ENCODE results near the gene OR51A4. TPM values are rescaled to one million over a fixed set of nuclear protein-coding genes. Genes with fewer than 3 reads are reported as not detected.
"Not testable (repeated sequence)": the region's sequence is repeated elsewhere in the genome, so short reads cannot be mapped to it uniquely, and the experiment has no call there.

OR51A4 gene
- total RNA-seq, 4 donors from 2014 or later: not detected

DNA sequence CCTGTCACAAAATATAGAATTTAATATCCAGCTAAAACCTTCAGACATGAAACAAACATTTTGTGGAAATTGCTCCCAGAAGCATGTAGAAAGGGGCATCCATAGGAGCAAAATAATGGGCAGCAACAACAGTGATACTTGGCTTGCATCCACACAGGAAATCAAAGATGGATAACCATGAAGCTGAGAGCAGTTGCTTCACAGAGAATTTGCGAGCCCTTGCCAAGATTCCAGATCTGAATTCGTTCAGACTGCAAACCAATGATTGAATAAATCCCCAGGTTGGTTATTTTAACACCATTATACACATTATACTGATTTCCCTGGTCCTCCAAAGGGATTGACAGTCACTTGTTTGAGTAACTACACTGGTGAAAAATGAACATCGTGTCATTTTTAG lies 31.6 kb upstream of the OR51A4 start:
- no peaks in the 10 kb centered on the region for H3K36me3 ChIP-seq
- DNase-seq (ENCODE audit: low spot score in 2 of 2): no peak
- WGBS: 46% methylated on average over 3 of the region's 3 CpGs
- H3K9me3 ChIP-seq: no peaks in the 10 kb centered on the region
- no peak overlapping the region for H3K4me3 ChIP-seq
- no peaks in the 10 kb centered on the region for H3K4me1 ChIP-seq
- TF ChIP-seq POLR2AphosphoS5 (IDR thresholded peaks at IDR 0.05): no peak
- no peak for TF ChIP-seq POLR2A (IDR thresholded peaks at IDR 0.05)
- TF ChIP-seq, protein P1, sequence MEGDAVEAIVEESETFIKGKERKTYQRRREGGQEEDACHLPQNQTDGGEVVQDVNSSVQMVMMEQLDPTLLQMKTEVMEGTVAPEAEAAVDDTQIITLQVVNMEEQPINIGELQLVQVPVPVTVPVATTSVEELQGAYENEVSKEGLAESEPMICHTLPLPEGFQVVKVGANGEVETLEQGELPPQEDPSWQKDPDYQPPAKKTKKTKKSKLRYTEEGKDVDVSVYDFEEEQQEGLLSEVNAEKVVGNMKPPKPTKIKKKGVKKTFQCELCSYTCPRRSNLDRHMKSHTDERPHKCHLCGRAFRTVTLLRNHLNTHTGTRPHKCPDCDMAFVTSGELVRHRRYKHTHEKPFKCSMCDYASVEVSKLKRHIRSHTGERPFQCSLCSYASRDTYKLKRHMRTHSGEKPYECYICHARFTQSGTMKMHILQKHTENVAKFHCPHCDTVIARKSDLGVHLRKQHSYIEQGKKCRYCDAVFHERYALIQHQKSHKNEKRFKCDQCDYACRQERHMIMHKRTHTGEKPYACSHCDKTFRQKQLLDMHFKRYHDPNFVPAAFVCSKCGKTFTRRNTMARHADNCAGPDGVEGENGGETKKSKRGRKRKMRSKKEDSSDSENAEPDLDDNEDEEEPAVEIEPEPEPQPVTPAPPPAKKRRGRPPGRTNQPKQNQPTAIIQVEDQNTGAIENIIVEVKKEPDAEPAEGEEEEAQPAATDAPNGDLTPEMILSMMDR (IDR thresholded peaks at IDR 0.05): no peak
- no peak for TF ChIP-seq EP300 (IDR thresholded peaks at IDR 0.05)
- no peaks in the 10 kb centered on the region for H3K27me3 ChIP-seq
- H3K27ac ChIP-seq: no peak overlapping the region

DNA sequence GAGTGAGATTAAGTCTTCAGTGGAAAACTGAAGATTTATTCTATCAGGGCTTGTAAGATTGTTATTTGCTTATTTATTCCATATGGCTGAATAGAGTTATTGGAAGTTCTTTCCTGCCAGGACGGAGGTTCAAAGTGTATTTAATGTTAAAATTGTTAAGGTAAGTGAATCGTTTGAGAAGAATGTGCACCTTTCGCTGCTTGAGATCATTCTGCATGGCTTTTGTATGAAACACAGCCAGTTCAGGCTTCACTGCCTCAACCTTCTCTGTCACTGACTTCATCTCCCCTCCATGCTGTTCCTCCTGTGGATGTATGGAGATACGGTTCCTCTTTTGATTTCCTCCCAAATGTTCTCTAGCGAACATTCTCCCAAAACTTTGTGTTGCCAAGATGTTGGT lies 28.0 kb upstream of the OR51A4 start:
- 78% methylated on average over 5 of the region's 5 CpGs for WGBS
- no peaks in the 10 kb centered on the region for H3K27me3 ChIP-seq
- TF ChIP-seq EP300 (IDR thresholded peaks at IDR 0.05) (no peak), POLR2A (IDR thresholded peaks at IDR 0.05) (no peak), POLR2AphosphoS5 (IDR thresholded peaks at IDR 0.05) (no peak)
- TF ChIP-seq, protein P1 (IDR thresholded peaks at IDR 0.05): no peak
- H3K9me3 ChIP-seq: no peaks in the 10 kb centered on the region
- no peak overlapping the region for H3K4me3 ChIP-seq
- no peak for DNase-seq (ENCODE audit: low spot score in 2 of 2)
- H3K27ac ChIP-seq: no peak overlapping the region
- H3K4me1 ChIP-seq: no peaks in the 10 kb centered on the region
- no peaks in the 10 kb centered on the region for H3K36me3 ChIP-seq

DNA sequence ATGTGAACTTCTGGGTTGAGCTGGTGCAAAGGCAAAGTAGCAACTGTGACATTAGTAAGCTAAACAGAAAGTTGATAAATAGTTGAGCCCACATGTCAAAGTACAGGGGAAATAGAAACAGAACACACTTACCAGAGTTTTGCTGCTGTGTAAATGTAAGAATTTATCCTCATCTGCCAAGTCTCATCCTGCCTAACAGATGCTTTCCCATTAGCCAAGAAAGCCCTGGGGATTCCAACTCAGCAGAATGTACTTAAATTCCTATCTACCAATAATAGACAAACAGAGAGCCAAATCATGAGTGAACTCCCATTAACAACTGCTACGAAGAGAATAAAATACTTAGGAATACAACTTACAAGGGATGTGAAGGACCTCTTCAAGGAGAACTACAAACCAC lies 15.4 kb upstream of the OR51A4 start:
- H3K4me3 ChIP-seq: no peak overlapping the region
- no peaks in the 10 kb centered on the region for H3K9me3 ChIP-seq
- no peaks in the 10 kb centered on the region for H3K36me3 ChIP-seq
- TF ChIP-seq POLR2A (IDR thresholded peaks at IDR 0.05) (no peak), POLR2AphosphoS5 (IDR thresholded peaks at IDR 0.05) (no peak), EP300 (IDR thresholded peaks at IDR 0.05) (no peak)
- TF ChIP-seq, protein P1 (IDR thresholded peaks at IDR 0.05): no peak
- H3K4me1 ChIP-seq: no peaks in the 10 kb centered on the region
- H3K27ac ChIP-seq: no peak overlapping the region
- 31% methylated on average over 1 of the region's 1 CpG for WGBS
- no peaks in the 10 kb centered on the region for H3K27me3 ChIP-seq
- DNase-seq (ENCODE audit: low spot score in 2 of 2): no peak

GRCh38 chr11:4960877-4961276 lies 13.5 kb upstream of the OR51A4 start:
- TF ChIP-seq EP300 (IDR thresholded peaks at IDR 0.05) (no peak), POLR2A (IDR thresholded peaks at IDR 0.05) (no peak)
- TF ChIP-seq, protein P1 (IDR thresholded peaks at IDR 0.05): no peak
- Histone ChIP-seq H3K9me3 (no peaks in the 10 kb centered on the region), H3K27ac (no peak overlapping the region), H3K4me1 (no peaks in the 10 kb centered on the region), H3K27me3 (no peaks in the 10 kb centered on the region), H3K36me3 (no peaks in the 10 kb centered on the region), H3K4me3 (no peak overlapping the region)
- DNase-seq (ENCODE audit: low spot score in 2 of 2): no peak
- 84% methylated on average over 3 of the region's 3 CpGs for WGBS

DNA sequence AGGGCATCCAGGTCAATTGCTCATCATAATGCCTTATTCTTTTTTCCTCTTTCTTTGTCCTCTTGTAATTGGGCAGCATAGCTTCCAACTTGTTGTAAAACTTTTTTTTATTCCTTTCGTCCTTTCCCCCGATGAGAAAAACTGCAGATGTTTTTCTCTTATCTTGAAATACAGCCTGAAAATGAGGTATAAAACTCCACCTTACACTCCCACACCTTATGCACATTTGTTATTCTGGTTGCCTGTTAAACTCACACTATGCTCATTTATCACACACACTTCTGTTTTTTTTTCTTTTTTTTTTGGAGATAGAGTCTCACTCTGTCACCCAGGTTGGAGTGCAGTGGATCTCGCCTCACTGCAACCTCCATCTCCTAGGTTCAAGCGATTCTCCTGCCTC lies 10.0 kb upstream of the OR51A4 start:
- Histone ChIP-seq H3K9me3 (no peaks in the 10 kb centered on the region), H3K4me1 (no peaks in the 10 kb centered on the region), H3K4me3 (no peak overlapping the region), H3K27ac (no peak overlapping the region), H3K27me3 (no peaks in the 10 kb centered on the region), H3K36me3 (no peaks in the 10 kb centered on the region)
- no peak for DNase-seq (ENCODE audit: low spot score in 2 of 2)
- TF ChIP-seq EP300 (IDR thresholded peaks at IDR 0.05) (no peak), POLR2A (IDR thresholded peaks at IDR 0.05) (no peak), POLR2AphosphoS5 (IDR thresholded peaks at IDR 0.05) (no peak)
- TF ChIP-seq, protein P1 (IDR thresholded peaks at IDR 0.05): no peak
- WGBS: 79% methylated on average over 4 of the region's 4 CpGs

- H3K36me3 ChIP-seq; H3K4me3 ChIP-seq; H3K4me1 ChIP-seq; H3K9me3 ChIP-seq; H3K27me3 ChIP-seq; DNase-seq (ENCODE audit: low spot score in 2 of 2); H3K27ac ChIP-seq: not testable (repeated sequence)
- WGBS: 64% methylated on average over 2 of the region's 2 CpGs
Observed at GRCh38 chr11:4955613-4956012, 8.2 kb upstream of the OR51A4 start, which contains the start of gene OR51A2. TSS of gene OR51A2 (minus strand) at chr11:4955713. CDS start at chr11:4955713, 0 bp downstream.

All from suprapubic skin (tissue), 4 donors.